Uterus (tissue), 2 donors: Measurements from ENCODE around the gene LUM.

Source experiments
- POLR2A ChIP-seq, 2 donors: fragments of 450-650 bp; IDR thresholded peaks; one replicate each; pipeline ENCODE4 v1.6.1; 2016; ENCODE audit warnings: antibody characterized with exemption in 2 of 2, mild to moderate bottlenecking in 1 of 2, moderate library complexity in 1 of 2
- TF ChIP-seq, protein P1 (sequence below), 4 experiments: fragments of 200-600 bp in 2 of 4; fragments of 450-650 bp in 2 of 4; sonication (generic) in 2 of 4; IDR thresholded peaks; one replicate each; pipeline ENCODE4 v1.5.1; 2016 to 2019; ENCODE audit warnings: antibody characterized with exemption in 4 of 4, mild to moderate bottlenecking in 2 of 4, moderate library complexity in 1 of 4

DNA sequence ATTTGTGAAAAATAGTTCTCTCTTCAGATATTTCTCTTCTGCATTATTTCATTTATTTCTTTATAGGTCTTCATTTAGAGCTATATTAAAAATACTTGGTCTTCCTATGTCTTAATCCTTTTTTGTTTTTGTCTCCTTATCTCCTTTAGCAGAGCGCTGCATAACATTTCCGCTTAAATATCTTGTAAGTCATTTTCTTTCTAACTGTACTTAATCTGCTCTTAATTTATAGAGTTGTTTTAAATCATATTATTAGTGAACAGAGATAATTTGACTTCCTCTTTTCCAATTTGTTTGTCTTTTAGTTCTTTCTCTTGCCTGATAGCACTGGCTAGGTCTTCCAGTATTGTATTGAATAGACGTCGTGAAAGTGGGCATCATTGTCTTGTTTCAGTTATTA is 18.0 kb downstream of the LUM start:
- TF ChIP-seq, protein P1, sequence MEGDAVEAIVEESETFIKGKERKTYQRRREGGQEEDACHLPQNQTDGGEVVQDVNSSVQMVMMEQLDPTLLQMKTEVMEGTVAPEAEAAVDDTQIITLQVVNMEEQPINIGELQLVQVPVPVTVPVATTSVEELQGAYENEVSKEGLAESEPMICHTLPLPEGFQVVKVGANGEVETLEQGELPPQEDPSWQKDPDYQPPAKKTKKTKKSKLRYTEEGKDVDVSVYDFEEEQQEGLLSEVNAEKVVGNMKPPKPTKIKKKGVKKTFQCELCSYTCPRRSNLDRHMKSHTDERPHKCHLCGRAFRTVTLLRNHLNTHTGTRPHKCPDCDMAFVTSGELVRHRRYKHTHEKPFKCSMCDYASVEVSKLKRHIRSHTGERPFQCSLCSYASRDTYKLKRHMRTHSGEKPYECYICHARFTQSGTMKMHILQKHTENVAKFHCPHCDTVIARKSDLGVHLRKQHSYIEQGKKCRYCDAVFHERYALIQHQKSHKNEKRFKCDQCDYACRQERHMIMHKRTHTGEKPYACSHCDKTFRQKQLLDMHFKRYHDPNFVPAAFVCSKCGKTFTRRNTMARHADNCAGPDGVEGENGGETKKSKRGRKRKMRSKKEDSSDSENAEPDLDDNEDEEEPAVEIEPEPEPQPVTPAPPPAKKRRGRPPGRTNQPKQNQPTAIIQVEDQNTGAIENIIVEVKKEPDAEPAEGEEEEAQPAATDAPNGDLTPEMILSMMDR (IDR thresholded peaks at IDR 0.05) = no peak
- no peak for TF ChIP-seq POLR2A (IDR thresholded peaks at IDR 0.05)
